Fibroblast of lung (primary cell): ENCODE measurements around the gene NOXO1. TPM values are rescaled to one million over a fixed set of nuclear protein-coding genes. Genes with fewer than 3 reads are reported as not detected.

Experiments
- DNase-seq, 2 donors: peaks; one replicate each; pipeline versions ENCODE4 v3.0.0 to v3.0.0-alpha.2; 2010; ENCODE audit warnings: low read depth in 2 of 2
- H2AFZ ChIP-seq: 2 replicates; pipeline ENCODE4 v1.5.1; 2012; ENCODE audit warnings: low read length, control low read depth, inconsistent platforms
- H3K27ac ChIP-seq: 2 replicates; pipeline ENCODE4 v1.5.1; 2011; ENCODE audit warnings: low read length, control low read depth; ENCODE audit not compliant: insufficient read depth
- H3K27me3 ChIP-seq: 2 replicates; pipeline ENCODE4 v1.5.1; 2011; ENCODE audit warnings: mild to moderate bottlenecking, low read length; ENCODE audit not compliant: control insufficient read depth, insufficient read depth
- H3K36me3 ChIP-seq: 2 replicates; pipeline ENCODE4 v1.5.1; 2011; ENCODE audit warnings: low read length; ENCODE audit not compliant: control insufficient read depth, insufficient read depth
- H3K4me1 ChIP-seq: 2 replicates; pipeline ENCODE4 v1.5.1; 2011; ENCODE audit warnings: low read length; ENCODE audit not compliant: control insufficient read depth, insufficient read depth; ENCODE audit errors: extremely low read depth
- H3K4me2 ChIP-seq: 2 replicates; pipeline ENCODE4 v1.5.1; 2011; ENCODE audit warnings: low read length, control low read depth; ENCODE audit not compliant: insufficient read depth; ENCODE audit errors: extremely low read depth
- H3K4me3 ChIP-seq, 4 experiments: fragments of 200-600 bp in 1 of 4; sonication (generic) in 1 of 4; replicated peaks in 1 of 4; 2 replicates each; pipeline ENCODE4 v1.5.1; 2011 to 2016; ENCODE audit warnings: low read length in 4 of 4, low read depth in 3 of 4, mild to moderate bottlenecking in 3 of 4, control low read depth in 2 of 4, inconsistent platforms in 1 of 4, mixed read lengths in 1 of 4; ENCODE audit not compliant: insufficient read depth in 1 of 4; ENCODE audit errors: control extremely low read depth in 1 of 4
- H3K79me2 ChIP-seq: 2 replicates; pipeline ENCODE4 v1.5.1; 2012; ENCODE audit warnings: mild to moderate bottlenecking, low read length, inconsistent platforms; ENCODE audit not compliant: control insufficient read depth, insufficient read depth
- H3K9ac ChIP-seq: 2 replicates; pipeline ENCODE4 v1.5.1; 2011; ENCODE audit warnings: mild to moderate bottlenecking, low read length, control low read depth; ENCODE audit not compliant: insufficient read depth
- H3K9me3 ChIP-seq: 2 replicates; pipeline ENCODE4 v1.5.1; 2012; ENCODE audit warnings: low read depth, low read length; ENCODE audit not compliant: control insufficient read depth, insufficient read depth
- H4K20me1 ChIP-seq: 2 replicates; pipeline ENCODE4 v1.5.1; 2011; ENCODE audit warnings: low read length; ENCODE audit not compliant: control insufficient read depth, insufficient read depth; ENCODE audit errors: extremely low read depth
- CTCF ChIP-seq, 2 donors: IDR thresholded peaks in 1 of 2; conservative IDR thresholded peaks in 1 of 2; 1 replicate in 1 of 2; 2 replicates in 1 of 2; pipeline ENCODE4 v1.5.1; 2011 to 2012; ENCODE audit warnings: low read length in 2 of 2, control low read depth in 1 of 2, inconsistent platforms in 1 of 2, low read depth in 1 of 2, mild to moderate bottlenecking in 1 of 2
- EZH2 ChIP-seq: IDR thresholded peaks from 2 replicates; pipeline ENCODE4 v1.5.1; 2012; ENCODE audit warnings: low read length, control low read depth, mild to moderate bottlenecking; ENCODE audit errors: missing control alignments
- polyA plus RNA-seq, 2 donors: library from polyadenylated mRNA; depleted of rRNA in 1 of 2; stranded (reverse) in 1 of 2; unstranded in 1 of 2; fragments of >200 nt; gene quantifications; 2 replicates each; pipeline ENCODE4 v1.2.1, GENCODE V29; 2011 to 2012; ENCODE audit warnings: missing spikeins in 1 of 2
- total RNA-seq: library from RNA; depleted of rRNA; stranded (reverse); fragments of >200 nt; gene quantifications from 2 replicates; pipeline ENCODE4 v1.2.1, GENCODE V29; 2014

Gene NOXO1
- total and polyA plus RNA-seq, 2 donors (not counting 1 experiment from before 2014, with no cell fraction given), result 0.03 TPM; not detected in 1

GRCh38 chr16:1983544-1984346 lies 2.5 kb upstream of the NOXO1 start, which contains the start of gene GFER:
Gene GFER, plus strand, starts transcription at chr16:1984193. Its CDS starts 26 bp downstream, at chr16:1984219.
- Histone ChIP-seq H3K4me1 (peaks cover 9% of the 10 kb centered on the region), H3K36me3 (peaks cover 18% of the 10 kb centered on the region), H3K9ac (peak within 1 kb of the TSS; percentile 83), H3K9me3 (no peaks in the 10 kb centered on the region), H3K79me2 (peaks cover 11% of the 10 kb centered on the region), H2AFZ (peak within 1 kb of the TSS; percentile 81), H3K4me2 (peak within 1 kb of the TSS; percentile 100), H4K20me1 (no peaks in the 10 kb centered on the region), H3K27me3 (peaks cover 19% of the 10 kb centered on the region), H3K4me3 (peak within 1 kb of the TSS; percentile 73 to 84 (median 77)), H3K27ac (peak within 1 kb of the TSS; percentile 61)
- peak; percentile 89 to 96 for DNase-seq
- peak in 1 of 2 donors; percentile 34 for TF ChIP-seq CTCF (conservative IDR thresholded peaks at IDR 0.05 in 1 of 2, IDR thresholded peaks at IDR 0.05 in 1 of 2; ENCODE audit: low read depth in 1 of 2, low read length in 2 of 2)
- no peak for TF ChIP-seq EZH2

- H3K27ac ChIP-seq, result no peak overlapping the region
- peak overlapping the region; percentile 77 for H3K4me2 ChIP-seq
- TF ChIP-seq CTCF (conservative IDR thresholded peaks at IDR 0.05 in 1 of 2, IDR thresholded peaks at IDR 0.05 in 1 of 2; ENCODE audit: low read depth in 1 of 2, low read length in 2 of 2) (peak; percentile 21 to 32), EZH2 (no peak)
- peaks cover 9% of the 10 kb centered on the region for H3K4me1 ChIP-seq
- peaks cover 23% of the 10 kb centered on the region for H3K36me3 ChIP-seq
- H2AFZ ChIP-seq, result no peak overlapping the region
- H4K20me1 ChIP-seq, result no peaks in the 10 kb centered on the region
- DNase-seq, result no peak
- H3K9me3 ChIP-seq, result no peaks in the 10 kb centered on the region
- H3K79me2 ChIP-seq, result peaks cover 11% of the 10 kb centered on the region
- peaks cover 19% of the 10 kb centered on the region for H3K27me3 ChIP-seq
- H3K9ac ChIP-seq, result no peak overlapping the region
- peak overlapping the region in 3 of 4 experiments; percentile 12 to 73 (median 41) for H3K4me3 ChIP-seq
Observed at GRCh38 chr16:1982991-1983543, 1.8 kb upstream of the NOXO1 start.

DNA sequence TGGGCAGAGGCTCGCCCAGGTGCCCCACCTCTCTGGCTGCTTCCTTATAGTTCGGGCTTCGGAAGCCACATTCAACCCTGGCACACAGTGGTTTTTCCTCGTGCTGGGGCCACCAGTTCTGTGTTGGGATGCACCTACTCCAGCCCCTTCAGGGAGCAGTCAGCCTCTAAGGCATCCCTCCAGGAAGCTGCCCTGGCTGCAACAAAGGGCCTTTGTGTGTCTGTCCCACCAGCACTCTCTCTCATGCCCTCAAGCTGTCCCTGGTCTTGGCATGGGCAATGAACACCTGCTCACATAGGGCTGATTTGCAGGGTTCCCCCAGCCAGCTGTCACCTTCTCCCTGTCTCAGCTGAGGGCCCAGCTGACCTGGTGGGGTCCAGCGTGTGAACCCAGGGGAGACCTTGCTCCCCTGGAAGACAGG lies 754 bp upstream of the NOXO1 start:
- DNase-seq, result no peak
- TF ChIP-seq EZH2, result peak; percentile 67
- TF ChIP-seq CTCF (conservative IDR thresholded peaks at IDR 0.05 in 1 of 2, IDR thresholded peaks at IDR 0.05 in 1 of 2; ENCODE audit: low read depth in 1 of 2, low read length in 2 of 2), result no peak

More for the DNA sequence above, 754 bp upstream of the NOXO1 start:
- Histone ChIP-seq H3K4me2 (no peak overlapping the region), H3K9ac (no peak overlapping the region), H3K79me2 (peaks cover 11% of the 10 kb centered on the region), H3K4me1 (peaks cover 9% of the 10 kb centered on the region), H2AFZ (no peak overlapping the region), H3K9me3 (no peaks in the 10 kb centered on the region), H4K20me1 (no peaks in the 10 kb centered on the region), H3K27me3 (peaks cover 19% of the 10 kb centered on the region), H3K27ac (no peak overlapping the region), H3K36me3 (peaks cover 26% of the 10 kb centered on the region), H3K4me3 (no peak overlapping the region)
